ENCODE data around the gene GNAS. TPM values are rescaled to one million over a fixed set of nuclear protein-coding genes. Genes with fewer than 3 reads are reported as not detected.

GNAS gene
- total and polyA plus RNA-seq, 10 of the 15 experiments (the other 5 are each of a cell fraction or from before 2014, with no cell fraction given): 209 to 950 (median 394) TPM

DNA sequence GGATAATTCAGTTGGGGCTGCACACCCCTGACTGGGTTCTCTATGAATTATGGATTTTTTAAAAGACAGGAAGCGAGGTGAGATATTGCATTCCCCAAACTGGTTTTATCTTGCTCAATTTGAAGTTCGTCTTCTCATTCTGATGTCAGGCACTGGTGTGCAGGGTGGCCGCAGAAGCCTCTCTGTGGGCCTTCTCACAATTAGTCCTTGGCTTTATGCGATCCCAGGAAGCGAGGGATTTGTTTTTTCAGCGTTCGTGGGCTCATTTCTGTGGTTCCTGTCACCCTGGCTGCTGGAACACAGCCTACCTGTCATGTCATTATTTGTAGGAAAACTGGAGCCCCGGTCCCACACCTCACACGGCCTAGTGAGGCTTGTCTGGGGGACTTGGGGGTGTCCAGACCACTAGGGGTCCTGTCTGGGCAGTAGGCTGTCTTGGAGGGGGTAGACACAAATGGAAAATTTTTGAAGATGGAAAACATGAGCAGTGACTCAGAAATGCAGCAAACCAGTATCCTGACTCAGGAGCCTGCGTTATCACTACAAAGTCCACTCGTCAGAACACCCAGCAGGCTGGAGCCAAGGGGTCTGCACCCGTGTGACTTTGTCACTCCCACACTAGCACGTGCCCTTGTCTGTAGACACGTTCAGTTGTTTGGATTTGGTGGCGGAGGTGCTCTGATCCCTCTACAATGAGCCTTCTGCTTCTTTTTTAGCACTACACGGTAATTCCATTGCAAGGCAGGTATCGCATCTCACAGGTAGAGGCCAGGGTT lies 44.1 kb upstream of the GNAS start (continued):
- no peak for TF ChIP-seq ZBTB40 (IDR thresholded peaks at IDR 0.05; ENCODE audit: borderline replicate concordance)
- TF ChIP-seq HCFC1 (IDR thresholded peaks at IDR 0.05; ENCODE audit: low read length): no peak
- no peak for TF ChIP-seq SMARCA5 (IDR thresholded peaks at IDR 0.05)
- TF ChIP-seq LARP7 (IDR thresholded peaks at IDR 0.05): no peak
- no peak for TF ChIP-seq ZNF687 (IDR thresholded peaks at IDR 0.05)
- TF ChIP-seq, protein P1, sequence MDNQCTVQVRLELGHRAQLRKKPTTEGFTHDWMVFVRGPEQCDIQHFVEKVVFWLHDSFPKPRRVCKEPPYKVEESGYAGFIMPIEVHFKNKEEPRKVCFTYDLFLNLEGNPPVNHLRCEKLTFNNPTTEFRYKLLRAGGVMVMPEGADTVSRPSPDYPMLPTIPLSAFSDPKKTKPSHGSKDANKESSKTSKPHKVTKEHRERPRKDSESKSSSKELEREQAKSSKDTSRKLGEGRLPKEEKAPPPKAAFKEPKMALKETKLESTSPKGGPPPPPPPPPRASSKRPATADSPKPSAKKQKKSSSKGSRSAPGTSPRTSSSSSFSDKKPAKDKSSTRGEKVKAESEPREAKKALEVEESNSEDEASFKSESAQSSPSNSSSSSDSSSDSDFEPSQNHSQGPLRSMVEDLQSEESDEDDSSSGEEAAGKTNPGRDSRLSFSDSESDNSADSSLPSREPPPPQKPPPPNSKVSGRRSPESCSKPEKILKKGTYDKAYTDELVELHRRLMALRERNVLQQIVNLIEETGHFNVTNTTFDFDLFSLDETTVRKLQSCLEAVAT (IDR thresholded peaks at IDR 0.05): no peak
- no peak for TF ChIP-seq SPI1 (IDR thresholded peaks at IDR 0.05; ENCODE audit: borderline replicate concordance, insufficient read depth, low read depth, low read length)
- TF ChIP-seq GABPA (IDR thresholded peaks at IDR 0.05; ENCODE audit: low read depth): no peak
